ENCODE data around the gene TFPT. TPM values are rescaled to one million over a fixed set of nuclear protein-coding genes. Genes with fewer than 3 reads are reported as not detected.

The TFPT gene
- total RNA-seq, 1 donor from 2014 or later = 25.2 TPM

DNA sequence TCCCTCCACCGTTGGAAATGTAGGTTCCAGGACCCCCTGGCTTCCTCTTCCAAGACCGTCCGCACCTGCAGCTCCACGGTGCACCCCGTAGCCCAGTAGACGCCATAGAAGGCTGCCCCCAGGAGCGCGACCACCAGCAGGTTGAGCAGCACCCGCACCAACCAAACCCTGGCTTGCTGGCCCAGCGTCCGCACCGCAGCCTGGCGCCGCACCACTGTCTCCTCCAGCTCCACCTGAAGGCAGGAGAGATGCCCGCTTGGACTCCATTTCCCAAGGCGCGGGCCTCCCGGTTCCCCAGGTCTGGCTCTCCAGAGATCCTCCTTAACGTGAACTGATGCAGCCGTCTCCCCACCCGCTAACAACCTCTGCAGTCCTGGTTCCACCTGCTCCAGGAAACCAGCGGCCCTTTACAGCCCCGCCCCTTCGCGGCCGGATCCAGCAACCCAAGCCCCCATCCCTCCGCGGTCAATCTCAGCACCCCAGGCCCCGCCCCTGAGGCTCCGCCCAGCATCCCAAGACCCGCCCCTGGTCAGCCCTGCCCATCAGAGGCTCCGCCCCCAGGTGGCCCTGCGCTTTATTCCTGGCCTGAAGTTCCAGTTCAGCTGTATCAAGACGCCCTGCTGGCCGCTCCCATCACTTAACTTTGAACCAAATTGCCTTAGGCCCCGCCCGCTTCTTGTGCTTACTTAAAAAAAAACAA is 49.1 kb upstream of the TFPT start:
- TF ChIP-seq, protein P1, sequence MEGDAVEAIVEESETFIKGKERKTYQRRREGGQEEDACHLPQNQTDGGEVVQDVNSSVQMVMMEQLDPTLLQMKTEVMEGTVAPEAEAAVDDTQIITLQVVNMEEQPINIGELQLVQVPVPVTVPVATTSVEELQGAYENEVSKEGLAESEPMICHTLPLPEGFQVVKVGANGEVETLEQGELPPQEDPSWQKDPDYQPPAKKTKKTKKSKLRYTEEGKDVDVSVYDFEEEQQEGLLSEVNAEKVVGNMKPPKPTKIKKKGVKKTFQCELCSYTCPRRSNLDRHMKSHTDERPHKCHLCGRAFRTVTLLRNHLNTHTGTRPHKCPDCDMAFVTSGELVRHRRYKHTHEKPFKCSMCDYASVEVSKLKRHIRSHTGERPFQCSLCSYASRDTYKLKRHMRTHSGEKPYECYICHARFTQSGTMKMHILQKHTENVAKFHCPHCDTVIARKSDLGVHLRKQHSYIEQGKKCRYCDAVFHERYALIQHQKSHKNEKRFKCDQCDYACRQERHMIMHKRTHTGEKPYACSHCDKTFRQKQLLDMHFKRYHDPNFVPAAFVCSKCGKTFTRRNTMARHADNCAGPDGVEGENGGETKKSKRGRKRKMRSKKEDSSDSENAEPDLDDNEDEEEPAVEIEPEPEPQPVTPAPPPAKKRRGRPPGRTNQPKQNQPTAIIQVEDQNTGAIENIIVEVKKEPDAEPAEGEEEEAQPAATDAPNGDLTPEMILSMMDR (IDR thresholded peaks at IDR 0.05; ENCODE audit: insufficient read depth, low read depth, low read length) = no peak
- no peak for TF ChIP-seq EZH2 (IDR thresholded peaks at IDR 0.05; ENCODE audit: insufficient read depth, low read length)
- DNase-seq (ENCODE audit: low read depth) = peak; percentile 25
- peak overlapping the region; percentile 41 for H2AFZ ChIP-seq (ENCODE audit: low read depth, low read length)
- H3K9me3 Mint-ChIP-seq (ENCODE audit: unreplicated experiment) = peaks cover 7% of the 10 kb centered on the region
- no peaks in the 10 kb centered on the region for H3K36me3 ChIP-seq (ENCODE audit: insufficient read depth, low read length)
- no peak overlapping the region for H3K27ac ChIP-seq (ENCODE audit: low read depth, low read length)
- H3K27ac Mint-ChIP-seq (ENCODE audit: unreplicated experiment) = no peak overlapping the region
- no peak overlapping the region for H3K4me3 Mint-ChIP-seq (ENCODE audit: unreplicated experiment)
- H3K4me1 ChIP-seq (ENCODE audit: insufficient read depth, low read length) = peaks cover 13% of the 10 kb centered on the region
- H3K4me2 ChIP-seq (ENCODE audit: low read length) = peak overlapping the region; percentile 71
- no peaks in the 10 kb centered on the region for H3K27me3 ChIP-seq (ENCODE audit: insufficient read depth, low read length)
- peaks cover 6% of the 10 kb centered on the region for H3K36me3 Mint-ChIP-seq (ENCODE audit: low read depth, unreplicated experiment)
- FAIRE-seq = no peak
- H3K4me1 Mint-ChIP-seq (ENCODE audit: low read depth, unreplicated experiment) = peaks cover 7% of the 10 kb centered on the region
- no peak overlapping the region for H3K9ac ChIP-seq (ENCODE audit: low read length)
- H3K9me3 ChIP-seq (ENCODE audit: insufficient read depth, low read depth, low read length) = no peaks in the 10 kb centered on the region
- H3K27me3 Mint-ChIP-seq (ENCODE audit: low read depth, unreplicated experiment) = peaks cover 10% of the 10 kb centered on the region
- H4K20me1 ChIP-seq (ENCODE audit: insufficient read depth, low read length) = no peaks in the 10 kb centered on the region
- H3K79me2 ChIP-seq (ENCODE audit: insufficient read depth, low read length) = no peaks in the 10 kb centered on the region
- H3K4me3 ChIP-seq (ENCODE audit: insufficient read depth, low read depth, low read length) = peak overlapping the region; percentile 23

DNA sequence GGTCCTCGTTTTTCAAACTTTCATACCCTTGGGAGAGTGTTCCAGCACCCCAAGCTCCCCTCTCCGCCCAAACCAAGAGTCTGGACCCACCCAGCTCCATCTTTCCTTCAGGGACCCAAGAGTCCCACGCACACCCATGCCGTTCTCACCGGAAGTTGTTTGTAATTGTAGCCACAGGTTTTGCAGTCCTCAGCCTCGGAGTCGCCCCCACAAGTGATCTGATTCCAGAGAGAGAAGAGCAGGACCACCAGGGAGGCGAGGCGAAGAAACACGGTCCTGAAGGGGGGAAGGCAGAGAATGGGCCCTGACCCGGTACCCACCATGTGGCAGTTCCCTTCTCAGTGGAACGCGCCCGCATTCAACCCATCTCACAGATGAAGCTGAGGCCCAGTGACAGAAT is 47.4 kb upstream of the TFPT start:
- Histone ChIP-seq H3K4me3 (ENCODE audit: insufficient read depth, low read depth, low read length) (no peak overlapping the region), H3K4me1 (ENCODE audit: insufficient read depth, low read length) (peaks cover 22% of the 10 kb centered on the region), H3K79me2 (ENCODE audit: insufficient read depth, low read length) (peaks cover 11% of the 10 kb centered on the region), H4K20me1 (ENCODE audit: insufficient read depth, low read length) (no peaks in the 10 kb centered on the region), H2AFZ (ENCODE audit: low read depth, low read length) (no peak overlapping the region), H3K9ac (ENCODE audit: low read length) (no peak overlapping the region), H3K9me3 (ENCODE audit: insufficient read depth, low read depth, low read length) (no peaks in the 10 kb centered on the region), H3K27me3 (ENCODE audit: insufficient read depth, low read length) (no peaks in the 10 kb centered on the region), H3K36me3 (ENCODE audit: insufficient read depth, low read length) (no peaks in the 10 kb centered on the region), H3K27ac (ENCODE audit: low read depth, low read length) (no peak overlapping the region), H3K4me2 (ENCODE audit: low read length) (peak overlapping the region; percentile 73)
- H3K27ac Mint-ChIP-seq (ENCODE audit: unreplicated experiment) = no peak overlapping the region
- no peak for TF ChIP-seq EZH2 (IDR thresholded peaks at IDR 0.05; ENCODE audit: insufficient read depth, low read length)
- TF ChIP-seq, protein P1 (IDR thresholded peaks at IDR 0.05; ENCODE audit: insufficient read depth, low read depth, low read length) = no peak
- H3K27me3 Mint-ChIP-seq (ENCODE audit: low read depth, unreplicated experiment) = peaks cover 10% of the 10 kb centered on the region
- no peak overlapping the region for H3K4me3 Mint-ChIP-seq (ENCODE audit: unreplicated experiment)
- peaks cover 7% of the 10 kb centered on the region for H3K9me3 Mint-ChIP-seq (ENCODE audit: unreplicated experiment)
- no peak for DNase-seq (ENCODE audit: low read depth)
- FAIRE-seq = no peak
- H3K4me1 Mint-ChIP-seq (ENCODE audit: low read depth, unreplicated experiment) = peaks cover 7% of the 10 kb centered on the region
- peaks cover 6% of the 10 kb centered on the region for H3K36me3 Mint-ChIP-seq (ENCODE audit: low read depth, unreplicated experiment)

DNA sequence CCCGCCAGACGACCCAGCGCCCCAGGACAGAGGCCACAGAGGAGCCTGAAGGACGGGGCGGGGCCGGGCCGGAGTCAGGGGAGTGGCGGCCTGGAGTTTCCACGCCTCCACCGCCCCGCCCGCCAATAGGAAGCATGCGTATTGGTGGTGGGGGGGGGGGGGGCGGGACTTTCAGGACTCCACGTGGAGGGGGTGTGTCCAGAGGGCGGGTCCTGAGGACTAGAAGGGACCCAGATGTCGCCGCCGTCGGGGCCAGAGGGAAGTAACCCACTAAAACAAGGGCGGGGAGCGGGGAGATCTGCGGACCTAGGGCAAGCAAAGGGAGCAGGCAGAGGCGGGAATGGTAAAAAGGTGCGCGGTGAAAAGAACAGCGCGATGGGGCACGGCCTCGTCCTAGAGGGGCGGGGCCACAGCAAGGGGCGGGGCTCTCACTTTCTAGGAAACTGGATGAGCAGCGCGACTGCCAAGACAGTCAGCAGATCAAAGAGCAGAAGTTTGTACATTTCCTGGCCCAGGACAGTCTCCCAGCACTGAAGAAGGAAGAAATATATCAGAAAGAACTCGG is 46.9 kb upstream of the TFPT start:
- Histone ChIP-seq H3K9ac (ENCODE audit: low read length) (no peak overlapping the region), H3K4me2 (ENCODE audit: low read length) (peak overlapping the region; percentile 73), H2AFZ (ENCODE audit: low read depth, low read length) (peak overlapping the region; percentile 52), H3K9me3 (ENCODE audit: insufficient read depth, low read depth, low read length) (no peaks in the 10 kb centered on the region), H3K27me3 (ENCODE audit: insufficient read depth, low read length) (no peaks in the 10 kb centered on the region), H3K4me3 (ENCODE audit: insufficient read depth, low read depth, low read length) (peak overlapping the region; percentile 42), H3K4me1 (ENCODE audit: insufficient read depth, low read length) (peaks cover 22% of the 10 kb centered on the region), H4K20me1 (ENCODE audit: insufficient read depth, low read length) (no peaks in the 10 kb centered on the region), H3K79me2 (ENCODE audit: insufficient read depth, low read length) (peaks cover 11% of the 10 kb centered on the region), H3K36me3 (ENCODE audit: insufficient read depth, low read length) (peaks cover 2% of the 10 kb centered on the region), H3K27ac (ENCODE audit: low read depth, low read length) (no peak overlapping the region)
- H3K27ac Mint-ChIP-seq (ENCODE audit: unreplicated experiment) = no peak overlapping the region
- FAIRE-seq = no peak
- peak overlapping the region; percentile 83 for H3K4me3 Mint-ChIP-seq (ENCODE audit: unreplicated experiment)
- peak; percentile 16 for DNase-seq (ENCODE audit: low read depth)
- H3K4me1 Mint-ChIP-seq (ENCODE audit: low read depth, unreplicated experiment) = peaks cover 7% of the 10 kb centered on the region
- peaks cover 6% of the 10 kb centered on the region for H3K36me3 Mint-ChIP-seq (ENCODE audit: low read depth, unreplicated experiment)
- H3K9me3 Mint-ChIP-seq (ENCODE audit: unreplicated experiment) = peaks cover 7% of the 10 kb centered on the region
- H3K27me3 Mint-ChIP-seq (ENCODE audit: low read depth, unreplicated experiment) = peaks cover 10% of the 10 kb centered on the region
- no peak for TF ChIP-seq EZH2 (IDR thresholded peaks at IDR 0.05; ENCODE audit: insufficient read depth, low read length)
